H1 (cell line): ENCODE data around the gene CCDC14.

Experiments used
- POLR2A ChIP-seq, 2 experiments: IDR thresholded peaks; 1 replicate in 1 of 2; 2 replicates in 1 of 2; pipeline ENCODE4 v1.6.1; 2011; ENCODE audit warnings: low read depth in 2 of 2, low read length in 2 of 2, mild to moderate bottlenecking in 2 of 2; ENCODE audit errors: control extremely low read depth in 1 of 2
- POLR2AphosphoS5 ChIP-seq: IDR thresholded peaks from 2 replicates; pipeline ENCODE4 v1.6.1; 2011; ENCODE audit warnings: low read depth, low read length
- TF ChIP-seq, protein P1 (sequence below), 3 experiments: IDR thresholded peaks; 1 replicate in 2 of 3; 2 replicates in 1 of 3; pipeline versions ENCODE4 v1.5.1 to v1.6.1; 2011; ENCODE audit warnings: low read length in 3 of 3, mild to moderate bottlenecking in 3 of 3, inconsistent platforms in 2 of 3, low read depth in 1 of 3, moderate library complexity in 1 of 3; ENCODE audit not compliant: insufficient read depth in 1 of 3; ENCODE audit errors: control extremely low read depth in 1 of 3

DNA sequence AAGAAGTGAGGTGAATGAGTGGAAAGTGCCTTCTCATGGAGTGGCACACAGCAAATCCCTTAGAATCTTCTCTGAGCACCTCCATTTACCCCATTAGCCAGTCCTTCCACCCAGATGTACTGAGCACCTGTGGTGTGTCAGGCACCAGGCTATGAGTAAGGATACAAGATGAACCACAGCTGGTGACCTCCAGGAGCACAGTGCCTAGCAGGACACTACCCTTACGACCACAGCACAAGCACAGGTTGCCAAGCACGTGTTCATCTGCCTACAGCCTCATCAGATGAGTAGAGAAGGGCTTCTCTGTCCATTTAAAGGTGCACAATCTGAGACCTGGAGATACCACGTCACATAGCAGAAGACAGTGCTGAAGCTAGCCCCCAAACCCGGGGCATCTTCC, 83.1 kb downstream of the CCDC14 start:
- TF ChIP-seq POLR2AphosphoS5, result no peak
- TF ChIP-seq, protein P1, sequence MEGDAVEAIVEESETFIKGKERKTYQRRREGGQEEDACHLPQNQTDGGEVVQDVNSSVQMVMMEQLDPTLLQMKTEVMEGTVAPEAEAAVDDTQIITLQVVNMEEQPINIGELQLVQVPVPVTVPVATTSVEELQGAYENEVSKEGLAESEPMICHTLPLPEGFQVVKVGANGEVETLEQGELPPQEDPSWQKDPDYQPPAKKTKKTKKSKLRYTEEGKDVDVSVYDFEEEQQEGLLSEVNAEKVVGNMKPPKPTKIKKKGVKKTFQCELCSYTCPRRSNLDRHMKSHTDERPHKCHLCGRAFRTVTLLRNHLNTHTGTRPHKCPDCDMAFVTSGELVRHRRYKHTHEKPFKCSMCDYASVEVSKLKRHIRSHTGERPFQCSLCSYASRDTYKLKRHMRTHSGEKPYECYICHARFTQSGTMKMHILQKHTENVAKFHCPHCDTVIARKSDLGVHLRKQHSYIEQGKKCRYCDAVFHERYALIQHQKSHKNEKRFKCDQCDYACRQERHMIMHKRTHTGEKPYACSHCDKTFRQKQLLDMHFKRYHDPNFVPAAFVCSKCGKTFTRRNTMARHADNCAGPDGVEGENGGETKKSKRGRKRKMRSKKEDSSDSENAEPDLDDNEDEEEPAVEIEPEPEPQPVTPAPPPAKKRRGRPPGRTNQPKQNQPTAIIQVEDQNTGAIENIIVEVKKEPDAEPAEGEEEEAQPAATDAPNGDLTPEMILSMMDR (IDR thresholded peaks at IDR 0.05; ENCODE audit: control extremely low read depth in 1 of 3, insufficient read depth in 1 of 3, low read depth in 1 of 3, low read length in 3 of 3), result no peak
- no peak for TF ChIP-seq POLR2A (IDR thresholded peaks at IDR 0.05; ENCODE audit: control extremely low read depth in 1 of 2, low read depth in 2 of 2, low read length in 2 of 2)
